DND-41 (cell line): ENCODE data around the gene UNC13C.

ENCODE experiments used
- ATAC-seq: fragments of 200-7000 bp; cut with Tn5 transposase; 3 replicates; pipeline ENCODE4 v1.9.1; 2021; ENCODE audit warnings: low read depth; ENCODE audit not compliant: insufficient read depth
- DNase-seq: peaks from one replicate; pipeline ENCODE4 v3.0.0-alpha.2; 2020
- H2AFZ ChIP-seq: 2 replicates; pipeline ENCODE4 v1.6.0; 2012; ENCODE audit warnings: low read depth, low read length
- H3K27ac ChIP-seq: 2 replicates; pipeline ENCODE4 v1.5.1; 2012; ENCODE audit warnings: low read length, inconsistent platforms
- H3K27me3 ChIP-seq: fragments of 200-600 bp; sonication (generic); 2 replicates; pipeline ENCODE4 v1.6.0; 2012; ENCODE audit warnings: low read length, mild to moderate bottlenecking, inconsistent platforms; ENCODE audit not compliant: insufficient read depth, poor library complexity
- H3K36me3 ChIP-seq: 2 replicates; pipeline ENCODE4 v1.5.1; 2012; ENCODE audit warnings: low read length, inconsistent platforms; ENCODE audit not compliant: insufficient read depth
- H3K4me1 ChIP-seq: 2 replicates; pipeline ENCODE4 v1.5.1; 2012; ENCODE audit warnings: mild to moderate bottlenecking, low read length; ENCODE audit not compliant: insufficient read depth
- H3K4me2 ChIP-seq: 2 replicates; pipeline ENCODE4 v1.6.0; 2012; ENCODE audit warnings: mild to moderate bottlenecking, moderate library complexity, low read length, inconsistent platforms; ENCODE audit not compliant: insufficient read depth
- H3K4me3 ChIP-seq, 2 experiments: fragments of 200-600 bp in 1 of 2; shearing (Covaris generic) in 1 of 2; 2 replicates each; pipeline ENCODE4 v1.5.1; 2012 to 2016; ENCODE audit warnings: inconsistent platforms in 2 of 2, low read length in 2 of 2, mild to moderate bottlenecking in 2 of 2, low read depth in 1 of 2, moderate library complexity in 1 of 2
- H3K79me2 ChIP-seq: 2 replicates; pipeline ENCODE4 v1.6.0; 2012; ENCODE audit warnings: low read length, inconsistent platforms; ENCODE audit not compliant: insufficient read depth
- H3K9ac ChIP-seq: 2 replicates; pipeline ENCODE4 v1.6.0; 2012; ENCODE audit warnings: low read depth, mild to moderate bottlenecking, inconsistent platforms, low read length, moderate library complexity
- H3K9me3 ChIP-seq: 2 replicates; pipeline ENCODE4 v1.5.1; 2012; ENCODE audit warnings: low read length, moderate library complexity, mild to moderate bottlenecking, inconsistent platforms; ENCODE audit not compliant: insufficient read depth, severe bottlenecking
- H4K20me1 ChIP-seq: 2 replicates; pipeline ENCODE4 v1.6.0; 2012; ENCODE audit warnings: low read length; ENCODE audit not compliant: insufficient read depth
- CTCF ChIP-seq: IDR thresholded peaks from 2 replicates; pipeline ENCODE4 v1.5.1; 2012; ENCODE audit warnings: borderline replicate concordance, low read length, moderate library complexity, mild to moderate bottlenecking; ENCODE audit not compliant: poor library complexity, severe bottlenecking; ENCODE audit errors: extremely low read depth
- EZH2 ChIP-seq: IDR thresholded peaks from 3 replicates; pipeline ENCODE4 v1.6.1; 2012; ENCODE audit warnings: borderline replicate concordance, low read depth, mild to moderate bottlenecking, moderate library complexity, low read length, inconsistent platforms; ENCODE audit not compliant: severe bottlenecking

UNC13C gene

DNA sequence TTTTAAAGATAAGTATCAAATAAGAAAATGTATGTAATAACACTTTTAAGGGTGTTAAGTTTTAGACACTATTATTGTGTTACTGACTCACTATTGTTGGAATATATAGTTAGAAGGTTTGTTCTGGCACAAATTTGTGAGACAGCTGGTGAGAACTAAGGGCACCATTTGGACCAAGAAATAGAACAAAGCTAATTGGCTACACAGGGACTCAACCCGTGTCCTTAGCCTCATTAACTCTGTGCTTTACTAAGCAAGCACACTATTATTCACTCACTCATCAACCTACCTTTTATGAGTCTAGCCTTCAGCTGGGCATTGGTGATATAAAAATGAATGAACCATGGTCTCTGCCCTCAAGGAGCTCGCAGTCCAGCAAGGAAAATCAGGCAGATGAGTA lies 4.1 kb upstream of the UNC13C start:
- no peaks in the 10 kb centered on the region for H4K20me1 ChIP-seq
- H3K27ac ChIP-seq = no peak overlapping the region
- no peak for TF ChIP-seq CTCF
- TF ChIP-seq EZH2 = no peak
- no peak overlapping the region for H3K4me3 ChIP-seq
- no peaks in the 10 kb centered on the region for H3K4me1 ChIP-seq
- no peaks in the 10 kb centered on the region for H3K79me2 ChIP-seq
- DNase-seq (no peak), ATAC-seq (no peak)
- H3K36me3 ChIP-seq = no peaks in the 10 kb centered on the region
- no peak overlapping the region for H3K9ac ChIP-seq
- no peaks in the 10 kb centered on the region for H3K27me3 ChIP-seq
- H3K9me3 ChIP-seq = no peaks in the 10 kb centered on the region
- no peak overlapping the region for H3K4me2 ChIP-seq
- H2AFZ ChIP-seq = no peak overlapping the region

DNA sequence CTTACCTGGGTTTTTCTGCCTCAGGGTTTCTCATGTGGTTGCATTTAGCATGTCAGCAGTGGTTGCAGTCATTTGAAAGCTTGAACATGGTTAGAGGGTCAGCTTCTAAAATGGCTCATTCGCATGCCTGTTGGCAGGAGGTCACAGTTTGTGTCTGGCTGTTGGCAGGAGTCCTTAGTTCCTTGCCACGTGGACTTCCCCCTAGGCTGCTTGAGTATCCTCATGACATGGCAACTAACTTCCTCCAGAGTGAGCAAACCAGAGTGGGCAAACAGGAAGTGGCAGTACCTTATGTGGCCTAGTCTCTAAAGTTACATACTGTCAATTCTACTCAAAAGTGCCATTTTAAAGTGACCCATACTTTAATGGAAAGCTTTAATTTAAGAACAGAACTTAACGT lies 3.4 kb upstream of the UNC13C start:
- Histone ChIP-seq H3K27ac (no peak overlapping the region), H3K9ac (no peak overlapping the region), H3K36me3 (no peaks in the 10 kb centered on the region), H2AFZ (no peak overlapping the region), H3K4me3 (no peak overlapping the region), H4K20me1 (no peaks in the 10 kb centered on the region), H3K4me1 (no peaks in the 10 kb centered on the region), H3K4me2 (no peak overlapping the region), H3K79me2 (no peaks in the 10 kb centered on the region), H3K9me3 (no peaks in the 10 kb centered on the region), H3K27me3 (no peaks in the 10 kb centered on the region)
- ATAC-seq (no peak), DNase-seq (no peak)
- TF ChIP-seq CTCF (no peak), EZH2 (no peak)

DNA sequence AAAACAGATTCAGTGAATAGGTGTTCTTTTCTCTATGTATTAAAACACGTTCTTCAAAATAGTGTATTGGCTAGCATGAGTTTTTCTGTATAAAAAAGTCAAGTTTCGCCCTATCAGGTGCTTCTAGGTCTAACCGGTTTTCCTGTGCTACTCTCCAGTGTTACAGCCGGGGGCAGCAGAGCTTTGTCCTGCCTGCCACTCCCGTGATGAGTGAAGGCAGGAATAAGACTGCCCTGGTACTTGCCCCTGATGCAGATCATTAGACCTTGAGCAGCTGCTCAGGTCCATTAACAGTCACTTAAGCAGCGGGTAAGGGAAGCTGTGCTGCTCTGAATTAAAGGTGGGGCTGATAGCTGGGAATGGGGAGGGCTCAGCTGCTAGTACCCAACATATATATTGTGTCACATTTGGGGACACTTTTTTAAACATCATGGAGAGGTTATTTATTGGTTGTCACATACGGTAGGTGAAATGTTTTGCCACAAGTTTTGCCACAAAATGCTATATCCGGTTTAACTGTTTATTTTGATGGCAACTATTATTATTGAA lies 1.3 kb upstream of the UNC13C start:
- H3K4me2 ChIP-seq = no peak overlapping the region
- no peaks in the 10 kb centered on the region for H3K79me2 ChIP-seq
- H4K20me1 ChIP-seq = no peaks in the 10 kb centered on the region
- H3K36me3 ChIP-seq = no peaks in the 10 kb centered on the region
- DNase-seq (no peak), ATAC-seq (no peak)
- H3K9ac ChIP-seq = no peak overlapping the region
- H3K27me3 ChIP-seq = no peaks in the 10 kb centered on the region
- no peak overlapping the region for H3K4me3 ChIP-seq
- H2AFZ ChIP-seq = no peak overlapping the region
- no peaks in the 10 kb centered on the region for H3K4me1 ChIP-seq
- TF ChIP-seq CTCF = no peak
- TF ChIP-seq EZH2 = no peak
- no peak overlapping the region for H3K27ac ChIP-seq
- H3K9me3 ChIP-seq = no peaks in the 10 kb centered on the region
